Activated CD8-positive, alpha-beta memory T cell treated with anti-CD3 and anti-CD28 coated beads, Interleukin-2, amount 50 U/mL, for 48 hours (primary cell): ENCODE data around the gene SAMD3.
"Not testable (repeated sequence)": the region's sequence is repeated elsewhere in the genome, so short reads cannot be mapped to it uniquely, and the experiment has no call there.

Source experiments
- DNase-seq: peaks from one replicate; pipeline ENCODE4 v3.0.0-alpha.2; 2020

Gene SAMD3

GRCh38 chr6:130222775-130223174 lies at the start of gene SAMD3:
SAMD3 (minus strand) TSS chr6:130222951; CDS start chr6:130215273, 7,678 bp downstream.
- no peak for DNase-seq

GRCh38 chr6:130269969-130270635 lies 47.4 kb upstream of the SAMD3 start:
- no peak for DNase-seq

DNA sequence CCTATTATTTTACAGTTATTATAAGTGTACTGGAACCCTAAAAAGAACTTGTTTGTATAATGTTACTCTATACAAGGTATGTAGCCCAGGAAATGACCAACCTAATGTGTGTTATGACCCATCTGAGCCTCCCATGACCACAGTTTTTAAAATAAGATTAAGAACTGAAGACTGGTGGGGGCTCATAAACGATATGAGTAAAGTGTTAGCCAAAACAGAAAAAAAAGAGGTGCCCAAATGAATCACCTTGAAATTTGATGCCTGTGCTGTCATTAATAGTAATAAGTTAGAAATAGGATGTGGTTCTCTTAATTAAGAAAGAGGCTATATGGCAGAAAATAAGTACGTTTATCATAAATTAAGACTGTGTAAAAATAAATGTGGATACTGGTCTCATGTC lies 42.8 kb upstream of the SAMD3 start:
- DNase-seq: not testable (repeated sequence)

GRCh38 chr6:130262008-130262407 lies 39.3 kb upstream of the SAMD3 start:
- no peak for DNase-seq

- not testable (repeated sequence) for DNase-seq
Measured at GRCh38 chr6:130261558-130261957, 38.8 kb upstream of the SAMD3 start.

DNA sequence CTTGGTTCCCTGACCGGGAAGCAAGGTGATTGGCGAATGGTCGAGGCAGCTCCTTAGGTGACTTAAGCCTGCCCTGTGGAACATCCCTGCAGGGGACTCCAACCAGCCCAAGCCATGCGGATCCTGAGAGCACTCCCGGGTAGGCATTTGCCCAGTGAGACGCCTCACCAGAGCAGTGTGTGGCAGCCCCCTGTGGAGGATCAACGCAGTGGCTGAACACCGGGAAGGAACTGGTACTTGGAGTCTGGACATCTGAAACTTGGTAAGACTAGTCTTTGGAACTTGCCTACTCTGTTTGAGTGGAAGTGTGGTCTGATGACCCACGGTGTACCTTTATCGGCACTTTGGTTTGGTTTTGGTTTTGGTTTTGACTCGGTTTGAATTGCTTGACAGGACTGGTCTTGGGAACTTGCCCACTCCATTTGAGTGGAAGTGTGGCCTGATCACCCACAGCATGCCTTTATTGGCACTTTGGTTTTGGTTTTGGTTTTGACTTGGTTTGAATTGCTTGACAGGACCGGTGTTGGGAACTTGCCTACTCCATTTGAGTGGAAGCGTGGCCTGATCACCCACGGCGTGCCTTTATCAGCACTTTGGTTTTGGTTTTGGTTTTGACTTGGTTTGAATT lies 38.0 kb upstream of the SAMD3 start:
- not testable (repeated sequence) for DNase-seq

GRCh38 chr6:130260050-130260462 lies 37.3 kb upstream of the SAMD3 start:
- DNase-seq: not testable (repeated sequence)

DNA sequence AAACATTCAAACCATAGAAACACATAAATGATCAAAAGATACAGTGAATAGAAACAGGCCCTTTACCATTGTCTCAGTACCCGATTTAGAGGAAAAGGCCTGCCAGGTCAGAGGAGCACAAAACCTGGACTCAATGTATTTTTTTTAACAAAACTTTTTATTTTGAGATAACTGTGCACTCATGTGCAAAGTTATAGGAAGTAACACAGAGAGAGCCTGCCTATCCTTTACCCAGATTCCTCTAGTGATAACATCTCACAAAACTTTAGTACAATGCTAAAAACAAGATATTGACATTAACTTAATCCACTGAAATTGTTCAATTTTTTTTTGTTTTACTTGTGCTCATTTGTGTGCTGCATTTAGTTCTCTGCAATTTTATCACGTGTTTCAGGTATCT lies 36.8 kb upstream of the SAMD3 start:
- DNase-seq: no peak

DNA sequence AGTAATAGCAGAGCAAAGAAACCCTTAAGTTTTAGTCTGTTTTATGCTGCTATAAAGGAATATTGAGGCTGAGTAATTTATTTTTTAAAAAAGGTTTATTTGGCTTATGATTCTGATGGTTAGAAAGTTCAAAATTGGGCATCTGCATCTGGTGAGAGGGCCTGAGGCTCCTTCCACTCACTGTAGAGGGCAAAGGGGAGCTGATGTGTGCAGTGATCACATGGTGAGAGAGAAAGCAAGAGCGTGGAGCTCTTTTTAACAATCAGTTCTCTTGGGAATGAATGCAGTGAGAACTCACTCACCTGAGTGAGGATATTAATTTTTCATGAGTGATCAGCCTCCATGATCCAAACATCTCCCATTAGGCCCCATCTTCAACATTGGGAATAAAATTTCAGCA lies 36.4 kb upstream of the SAMD3 start:
- no peak for DNase-seq

- no peak for DNase-seq
Measured at GRCh38 chr6:130252527-130253237, 29.9 kb upstream of the SAMD3 start.

- no peak for DNase-seq
Measured at GRCh38 chr6:130245267-130245666, 22.5 kb upstream of the SAMD3 start.

- no peak for DNase-seq
Measured at GRCh38 chr6:130244728-130245127, 22.0 kb upstream of the SAMD3 start.

DNA sequence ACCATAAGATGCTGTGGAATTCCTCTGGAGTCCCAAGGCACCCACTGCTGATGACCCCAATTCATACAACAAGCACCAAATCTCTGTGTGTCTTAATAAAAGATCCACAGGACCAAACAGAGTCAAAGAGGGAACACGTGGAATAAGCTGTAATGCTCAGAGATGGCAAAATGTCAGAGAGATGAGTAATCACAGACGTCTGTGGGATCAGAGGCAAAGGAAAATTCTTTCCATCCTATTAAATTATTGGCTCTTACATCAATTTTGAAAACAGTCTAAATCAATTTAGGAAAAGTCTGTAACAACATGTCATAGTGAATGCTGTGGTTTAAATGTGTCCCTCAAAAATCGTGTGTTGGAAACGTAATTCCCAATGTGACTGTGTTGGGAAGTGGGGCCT lies 17.5 kb upstream of the SAMD3 start:
- no peak for DNase-seq

DNA sequence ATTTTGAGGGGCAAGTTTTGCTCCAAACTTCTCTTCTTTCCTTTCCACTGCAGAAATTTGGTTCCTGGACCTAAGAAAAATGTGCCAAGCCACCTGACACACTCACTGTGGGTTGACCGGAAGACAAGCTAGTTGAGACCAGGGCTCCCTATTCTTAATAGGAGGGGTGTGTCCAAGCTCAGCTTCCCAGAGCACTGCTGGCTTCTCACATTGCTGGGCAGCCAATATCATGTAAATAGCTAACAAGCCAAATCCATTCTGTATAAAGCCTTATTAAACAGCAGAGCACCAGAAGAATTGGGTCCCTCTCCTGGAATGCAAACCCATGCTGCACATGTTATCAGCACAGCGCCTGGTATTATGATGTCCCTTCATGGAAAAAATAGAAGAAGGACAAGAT lies 17.0 kb upstream of the SAMD3 start:
- no peak for DNase-seq

GRCh38 chr6:130233330-130233729 lies 10.6 kb upstream of the SAMD3 start:
- DNase-seq: no peak

DNA sequence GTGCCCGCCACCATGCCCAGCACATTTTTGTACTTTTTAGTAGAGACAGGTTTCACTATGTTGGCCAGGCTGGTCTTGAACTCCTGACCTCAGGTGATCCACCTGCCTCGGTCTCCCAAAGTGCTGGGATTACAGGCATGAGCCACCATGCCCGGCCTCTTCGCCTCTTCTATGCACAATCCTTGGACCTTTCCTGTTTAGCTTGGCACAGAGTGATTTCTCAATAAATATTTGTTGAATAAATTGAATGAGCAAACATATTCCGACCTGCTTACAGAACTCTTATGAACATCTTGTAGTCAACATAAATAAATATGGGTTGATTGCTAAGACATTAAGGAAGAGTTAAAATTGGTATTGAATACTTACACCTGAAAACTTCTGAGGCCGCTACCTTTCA lies 7.8 kb upstream of the SAMD3 start:
- not testable (repeated sequence) for DNase-seq

GRCh38 chr6:130229645-130230044 lies 6.9 kb upstream of the SAMD3 start:
- DNase-seq: no peak

DNA sequence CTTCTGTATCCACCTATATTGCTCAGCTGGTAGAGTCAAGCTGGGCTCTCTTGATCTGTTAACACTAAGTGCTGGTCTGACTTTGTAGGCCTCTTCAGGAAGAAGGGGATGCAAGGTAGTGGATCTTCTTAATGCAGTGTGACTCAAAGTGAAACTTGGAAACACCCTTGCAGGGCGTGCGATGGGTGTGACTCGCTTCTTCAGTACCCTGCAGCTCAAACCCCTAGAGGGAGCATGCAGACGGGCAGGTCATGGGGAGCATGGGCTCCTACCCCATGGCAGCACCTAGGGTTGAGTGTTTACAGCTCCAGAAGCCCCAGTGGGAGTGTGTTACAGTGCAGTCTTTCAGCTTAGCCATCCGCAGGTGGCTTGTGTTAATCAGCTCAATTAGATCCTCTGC lies 757 bp upstream of the SAMD3 start:
- peak; percentile 73 for DNase-seq

DNA sequence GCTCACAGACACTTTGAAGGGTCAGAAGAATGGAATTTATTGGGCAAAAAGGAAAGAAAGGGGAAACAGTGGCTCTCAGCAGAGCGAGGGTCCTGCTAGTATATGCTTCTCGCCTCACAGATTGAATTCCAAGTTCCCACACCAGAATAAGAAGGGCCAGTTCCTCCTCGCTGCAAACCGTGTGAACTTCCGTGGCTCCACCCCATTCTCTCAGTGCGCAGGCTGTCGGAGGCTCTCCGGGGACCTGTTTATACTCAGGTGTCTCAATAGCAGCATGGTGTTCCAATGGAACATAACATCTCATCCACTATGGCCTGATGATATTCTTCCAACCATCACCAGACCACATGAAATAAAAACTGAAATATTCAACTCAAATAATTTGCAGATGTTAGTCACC lies 4.6 kb downstream of the SAMD3 start:
- DNase-seq: no peak

- DNase-seq: no peak
Measured at GRCh38 chr6:130216620-130217019, 6.1 kb downstream of the SAMD3 start.

DNA sequence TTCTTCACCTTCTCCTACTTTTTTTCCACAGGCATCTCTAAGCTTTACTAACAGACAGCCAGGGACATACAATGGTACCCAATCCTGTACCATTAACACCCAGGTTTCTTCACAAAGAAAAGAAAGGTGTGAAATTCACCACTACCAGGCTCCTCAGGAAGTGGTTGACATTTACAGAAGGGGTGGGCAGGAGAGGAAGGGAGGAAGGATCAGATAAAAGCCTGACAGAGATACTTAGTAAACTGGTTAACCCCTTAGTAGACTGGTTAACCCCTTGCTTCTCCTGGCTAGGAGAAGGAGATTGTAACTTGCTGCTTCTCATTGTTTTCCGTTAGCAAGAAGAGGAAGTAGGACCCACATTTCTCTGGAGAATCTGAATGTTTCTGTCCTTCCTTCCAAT lies 7.2 kb downstream of the SAMD3 start:
- DNase-seq: no peak

GRCh38 chr6:130212215-130212874 lies 10.4 kb downstream of the SAMD3 start:
- no peak for DNase-seq

DNA sequence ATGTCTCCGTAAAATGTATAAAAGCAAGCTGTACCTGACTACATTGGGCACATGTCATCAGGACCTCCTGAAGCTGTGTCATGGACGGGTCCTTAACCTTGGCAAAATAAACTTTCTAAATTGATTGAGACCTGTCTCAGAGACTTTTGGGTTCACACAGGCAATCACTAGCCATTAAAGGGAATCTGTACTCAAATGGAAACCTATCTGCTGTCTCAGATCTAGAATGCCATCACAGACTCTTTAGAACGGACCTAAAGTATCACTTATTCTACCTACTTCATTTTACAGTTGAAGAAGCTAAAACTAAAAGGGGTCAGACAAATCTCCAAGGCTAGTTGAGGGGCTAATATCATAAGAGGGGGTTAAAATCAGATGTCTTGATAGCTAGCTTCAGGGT lies 11.1 kb downstream of the SAMD3 start:
- no peak for DNase-seq
